ENCODE results near the gene NPS.

The NPS gene

DNA sequence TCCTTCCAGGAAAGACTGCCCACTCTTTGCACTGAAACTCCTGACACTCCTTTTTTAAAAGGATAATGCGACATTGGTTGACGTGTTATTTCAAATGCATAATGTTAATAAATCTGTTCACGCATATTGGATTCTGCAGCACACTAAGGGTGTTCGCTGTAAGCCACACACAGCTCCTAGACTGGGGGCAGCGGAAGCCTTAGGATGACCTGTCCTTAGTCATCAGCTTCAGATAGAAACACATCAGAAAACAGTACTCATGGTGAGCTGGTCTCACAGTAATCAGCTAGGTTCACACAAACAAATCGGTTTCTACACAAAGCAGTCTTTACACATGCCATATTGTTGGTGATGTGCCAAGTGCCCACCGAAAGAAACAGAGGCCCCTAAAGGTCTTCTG is 4.3 kb downstream of the NPS start:
- Histone ChIP-seq H3K4me3 (no peak overlapping the region), H3K27ac (no peak overlapping the region)

DNA sequence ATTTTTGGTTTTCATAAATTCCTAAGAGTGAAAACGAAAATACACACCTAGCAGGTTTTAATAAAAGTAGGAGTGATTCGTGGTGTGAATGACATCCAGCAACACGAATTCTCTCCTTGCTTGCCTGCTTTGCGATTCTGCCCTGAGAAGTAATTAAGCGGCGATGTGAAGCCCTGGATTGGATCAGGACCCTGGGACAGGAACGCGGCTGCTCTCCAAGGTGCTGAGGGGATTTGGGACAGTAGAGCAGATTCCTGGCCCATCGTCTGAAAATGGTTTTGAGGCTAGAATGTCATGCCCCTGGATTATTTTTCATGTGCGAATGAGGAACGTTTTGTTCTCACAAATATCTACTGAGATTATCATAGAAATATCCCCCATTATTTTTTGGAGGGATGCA is 7.8 kb downstream of the NPS start:
- Histone ChIP-seq H3K27ac (no peak overlapping the region), H3K4me3 (no peak overlapping the region)

DNA sequence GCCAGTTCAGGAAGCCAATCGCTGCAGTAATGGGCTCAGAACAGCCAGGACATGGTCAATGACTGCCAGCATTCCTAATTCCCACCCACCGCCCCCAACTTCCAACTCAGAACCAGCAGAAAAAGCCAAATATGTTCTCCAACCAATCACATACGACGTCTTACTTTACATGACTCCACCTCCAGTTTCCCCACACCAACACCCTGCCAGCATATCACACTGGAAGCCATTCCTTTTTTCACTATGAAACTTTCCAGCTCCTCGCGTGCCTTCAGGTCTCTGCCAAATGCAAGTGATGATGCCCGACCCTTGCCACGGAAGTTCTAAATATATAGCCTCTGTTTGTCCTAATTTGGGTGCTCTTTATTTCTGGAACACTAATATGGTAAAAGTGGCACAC is 12.5 kb downstream of the NPS start:
- Histone ChIP-seq H3K4me3 (no peak overlapping the region), H3K27ac (no peak overlapping the region)

DNA sequence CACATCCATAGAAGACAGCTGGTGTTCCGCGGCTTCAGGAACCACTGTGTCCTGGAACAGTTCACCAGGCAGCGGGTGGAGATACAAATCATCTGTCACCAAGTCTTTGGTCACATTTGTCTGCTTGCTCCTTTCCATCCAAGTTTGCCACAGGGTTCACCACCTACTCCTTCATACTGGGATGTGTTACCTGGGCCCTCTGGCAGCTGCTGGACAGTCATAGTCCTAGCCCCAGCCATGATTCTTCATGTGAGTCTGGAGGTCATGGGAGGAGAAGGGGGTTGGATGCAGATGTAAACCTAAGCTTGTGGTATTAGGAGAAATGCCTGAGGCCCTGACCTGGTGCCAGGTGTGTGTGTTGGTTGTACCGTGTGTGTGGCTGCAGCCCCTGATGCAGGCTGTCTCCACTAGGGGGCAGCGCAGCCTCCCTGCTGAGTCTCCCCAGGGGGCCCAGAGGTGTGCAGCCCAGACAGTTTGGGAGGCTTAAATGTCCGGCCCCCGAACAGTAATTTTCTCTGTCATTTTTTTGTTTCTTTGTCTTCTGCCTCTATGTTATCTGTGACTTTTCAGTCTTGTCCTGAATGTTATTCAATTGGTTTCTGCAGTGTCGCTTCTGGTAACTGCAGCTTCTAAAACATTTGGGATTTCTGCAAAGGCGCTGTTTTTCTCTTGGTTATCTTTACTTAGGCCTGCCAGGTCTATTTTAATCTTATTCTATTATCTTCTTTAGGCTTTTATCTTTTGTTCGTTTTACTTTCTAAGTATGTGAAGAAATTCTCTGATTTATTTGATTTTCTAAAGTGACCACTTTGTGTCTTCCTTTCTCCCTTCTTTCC is 14.8 kb downstream of the NPS start:
- H3K4me3 ChIP-seq: no peak overlapping the region

DNA sequence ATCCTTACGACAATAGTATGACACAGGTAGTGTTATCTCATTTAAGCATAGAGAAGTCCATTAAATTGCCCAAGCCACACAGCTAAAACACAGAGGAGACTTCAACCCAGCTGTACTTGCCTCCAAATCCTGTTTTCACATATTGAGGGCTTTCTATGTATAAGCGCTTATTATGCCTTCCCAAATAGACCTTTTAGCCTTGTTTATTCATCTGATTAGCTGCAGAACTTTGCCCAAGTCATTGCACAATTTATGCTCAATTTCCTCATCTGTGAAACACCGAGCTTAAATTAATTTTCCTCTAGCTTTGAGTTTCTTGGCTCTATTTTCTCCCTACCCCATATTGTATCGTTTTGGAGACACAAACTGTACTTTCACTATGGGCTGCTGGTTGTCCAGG is 15.5 kb downstream of the NPS start:
- no peak overlapping the region for H3K4me3 ChIP-seq
- H3K27ac ChIP-seq: no peak overlapping the region

More for the DNA sequence above, 14.8 kb downstream of the NPS start:
- H3K27ac ChIP-seq: no peak overlapping the region

DNA sequence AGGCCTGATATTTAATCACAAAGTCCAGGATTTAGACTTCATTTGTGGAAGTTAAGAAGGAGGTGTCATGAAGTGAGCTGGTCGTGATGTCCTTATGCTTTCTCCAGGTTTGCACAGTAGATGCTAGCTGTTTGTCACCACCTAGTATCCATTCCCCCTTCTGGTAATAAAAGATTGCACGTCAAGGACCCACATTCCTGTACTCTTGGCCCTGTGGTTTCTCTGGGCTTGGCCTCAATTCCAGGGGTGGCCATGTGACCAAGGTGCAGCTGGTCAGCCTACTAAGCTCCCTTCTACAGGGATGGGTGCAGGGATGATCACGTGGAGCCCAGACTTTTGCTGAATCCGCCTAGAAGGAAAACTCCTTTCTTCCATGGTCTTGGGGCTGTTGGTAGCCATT is 16.5 kb downstream of the NPS start:
- Histone ChIP-seq H3K4me3 (no peak overlapping the region), H3K27ac (no peak overlapping the region)

DNA sequence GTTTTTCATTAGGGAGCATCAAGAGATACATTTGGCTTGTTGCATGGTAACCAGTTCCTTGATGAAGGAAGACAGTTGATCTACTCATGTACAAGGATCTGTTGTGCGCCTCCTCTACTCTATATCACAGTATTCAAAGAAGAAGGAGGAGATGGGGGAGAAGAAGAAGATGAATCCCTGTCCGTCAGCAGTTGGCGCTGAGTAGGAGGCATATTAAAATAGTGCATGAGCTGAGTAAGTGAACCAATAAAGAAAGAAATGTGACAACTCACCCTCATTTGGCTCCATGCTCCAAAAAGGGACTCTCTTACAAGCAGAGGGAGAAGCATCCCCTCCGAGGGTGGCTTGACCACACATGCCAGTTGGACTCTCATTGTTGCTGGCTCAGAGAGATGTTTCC is 20.1 kb downstream of the NPS start:
- Histone ChIP-seq H3K27ac (no peak overlapping the region), H3K4me3 (no peak overlapping the region)

DNA sequence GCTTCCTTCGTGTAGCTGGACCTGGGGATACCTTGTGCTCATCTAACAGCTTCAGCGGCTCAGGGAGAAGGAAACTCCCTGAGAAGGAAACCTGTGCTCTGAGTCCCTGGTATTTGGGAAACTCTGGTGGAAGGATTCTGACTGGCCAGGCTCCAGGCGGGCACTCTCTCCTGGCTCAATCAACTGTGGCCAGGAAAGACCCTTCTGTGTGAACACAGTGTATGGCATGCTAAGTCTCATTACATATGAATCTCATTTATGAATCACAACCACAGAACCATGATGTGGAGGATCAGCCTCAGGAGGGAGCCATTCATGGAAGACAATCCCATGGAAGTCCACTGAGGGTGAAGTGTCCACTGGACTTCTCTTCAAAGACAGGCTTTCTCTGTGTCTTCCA is 20.9 kb downstream of the NPS start:
- H3K4me3 ChIP-seq: no peak overlapping the region
- H3K27ac ChIP-seq: no peak overlapping the region

DNA sequence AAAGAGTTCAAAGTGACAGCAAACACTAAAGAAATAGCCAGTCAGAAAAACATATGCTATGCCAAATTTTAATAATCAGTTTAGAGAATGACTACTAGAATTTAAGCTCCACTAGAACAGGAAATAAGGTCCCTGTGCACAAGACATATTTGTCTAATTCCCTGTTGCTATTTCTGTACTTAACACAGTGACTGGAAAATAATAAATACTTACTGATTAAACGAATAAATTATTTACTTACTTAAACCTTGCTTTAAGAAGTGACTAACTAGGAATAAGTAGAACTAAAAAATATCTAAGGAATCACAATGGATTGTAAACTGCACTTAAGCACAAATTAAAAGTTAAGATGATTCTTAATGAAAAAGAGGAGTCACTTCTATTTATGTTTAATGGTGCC is 22.3 kb downstream of the NPS start:
- no peak overlapping the region for H3K27ac ChIP-seq
- no peak overlapping the region for H3K4me3 ChIP-seq

DNA sequence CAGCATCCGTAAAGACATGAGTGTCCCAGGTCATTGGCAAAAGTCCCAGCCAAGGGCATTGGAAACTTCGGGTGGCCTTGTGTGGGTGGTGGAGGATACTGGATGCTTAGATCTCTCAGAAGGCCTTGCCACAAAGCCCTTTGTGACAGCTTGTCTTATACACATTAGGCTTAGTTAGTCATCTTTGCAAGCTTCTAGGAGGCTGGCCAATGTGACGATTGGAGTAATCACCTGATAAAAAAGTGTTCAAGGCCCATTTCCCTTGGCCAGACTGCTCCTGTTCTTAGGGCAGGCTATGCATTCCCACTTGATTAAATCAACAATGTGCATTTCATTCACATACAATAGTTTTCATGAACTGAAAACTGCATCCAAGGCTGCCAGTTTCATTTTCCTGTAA is 26.9 kb downstream of the NPS start:
- Histone ChIP-seq H3K27ac (no peak overlapping the region), H3K4me3 (no peak overlapping the region)

DNA sequence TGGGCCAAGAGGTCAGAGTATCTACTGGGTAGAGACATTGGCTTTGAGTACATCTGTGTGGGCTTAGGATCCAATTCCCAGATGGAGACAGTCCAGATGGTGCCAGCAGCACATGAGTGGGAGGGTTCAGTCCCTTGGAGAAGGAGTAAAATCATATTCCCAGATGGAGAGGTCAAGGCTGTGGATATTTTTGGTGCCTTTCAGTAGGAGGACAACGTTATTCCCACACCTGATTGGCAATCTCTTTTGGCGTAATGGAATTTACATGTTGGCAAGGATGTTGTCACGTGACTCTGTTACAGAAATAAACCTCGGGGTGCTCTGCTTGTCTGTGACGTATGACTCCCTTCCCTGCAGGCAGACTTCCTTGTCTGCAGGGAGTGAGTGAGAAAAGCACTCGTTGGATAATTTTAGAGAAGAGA is 27.6 kb downstream of the NPS start:
- Histone ChIP-seq H3K27ac (no peak overlapping the region), H3K4me3 (no peak overlapping the region)

DNA sequence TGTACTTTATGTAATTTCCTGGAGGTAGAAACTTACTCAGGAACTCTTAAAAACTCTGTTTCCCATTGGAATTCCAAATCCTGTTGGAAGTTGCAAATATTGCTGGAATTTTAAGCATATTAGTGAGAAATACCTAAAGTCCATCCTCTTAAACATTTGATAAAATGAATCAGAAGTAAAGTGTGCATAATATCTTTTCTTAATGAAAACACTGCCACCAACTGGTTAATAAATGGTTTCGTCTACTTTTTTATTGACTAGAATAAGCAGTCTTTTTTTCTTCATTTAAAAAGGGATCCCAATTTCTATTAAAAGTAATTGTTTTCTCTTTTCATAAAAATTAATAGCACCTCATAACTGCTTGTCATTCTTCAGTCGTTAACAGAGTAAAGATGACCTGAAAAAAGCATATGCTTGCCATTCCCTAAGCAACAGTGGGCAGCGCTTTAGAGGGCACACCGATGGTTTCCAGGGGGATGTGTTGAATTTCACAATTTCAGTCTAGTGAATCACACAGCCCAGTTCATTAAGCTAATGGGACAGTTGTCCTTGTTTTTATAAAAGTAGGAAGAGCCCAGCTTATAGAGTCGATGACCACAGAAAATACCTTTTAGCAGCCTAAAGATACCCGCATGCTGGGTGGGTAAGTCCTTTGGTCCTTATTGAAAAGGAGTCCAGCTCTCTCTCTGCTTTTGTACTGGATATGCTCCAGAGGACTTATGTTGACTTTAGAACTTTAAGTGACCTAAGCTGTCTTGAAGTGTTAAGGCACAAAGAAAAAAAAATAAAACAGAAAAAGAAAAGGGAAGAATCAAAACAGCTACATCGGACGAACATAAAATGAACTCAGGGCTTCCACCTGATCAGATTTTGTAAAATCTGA is 28.5 kb downstream of the NPS start:
- H3K4me3 ChIP-seq: no peak overlapping the region
- H3K27ac ChIP-seq: no peak overlapping the region

DNA sequence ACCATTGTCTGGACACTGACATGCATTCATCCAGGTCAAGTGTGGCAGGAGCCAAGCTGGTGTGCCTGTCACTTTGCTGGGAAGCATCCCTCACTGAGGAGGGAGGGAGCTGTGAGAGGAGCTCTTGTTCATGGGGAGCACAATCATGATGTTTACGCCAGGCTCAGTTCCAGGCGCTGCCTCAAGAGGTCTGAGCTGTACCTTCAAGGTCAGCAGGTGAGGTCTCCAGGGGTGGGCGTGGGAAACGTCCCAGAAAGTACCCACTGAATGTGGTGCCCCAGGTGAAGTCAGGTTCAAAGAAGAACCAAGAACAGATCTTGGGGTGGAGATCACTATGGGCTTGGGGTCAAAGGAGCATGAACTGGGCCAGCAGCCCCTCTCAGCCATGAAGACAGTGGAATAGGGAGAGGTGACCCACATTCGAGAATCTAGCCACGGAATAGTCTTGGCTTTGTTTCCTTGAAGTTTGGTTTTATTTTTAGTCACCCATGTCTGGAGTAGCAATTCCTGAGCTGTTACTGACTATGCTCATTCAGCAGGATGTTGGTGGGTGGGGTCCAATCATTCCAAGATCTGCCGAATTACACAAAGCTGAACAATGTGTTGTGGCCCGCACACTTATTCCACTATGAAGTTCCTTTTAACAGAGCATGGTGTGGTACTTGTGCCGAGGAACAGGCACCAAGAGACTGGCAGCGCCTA is 29.3 kb downstream of the NPS start:
- no peak overlapping the region for H3K27ac ChIP-seq
- no peak overlapping the region for H3K4me3 ChIP-seq

DNA sequence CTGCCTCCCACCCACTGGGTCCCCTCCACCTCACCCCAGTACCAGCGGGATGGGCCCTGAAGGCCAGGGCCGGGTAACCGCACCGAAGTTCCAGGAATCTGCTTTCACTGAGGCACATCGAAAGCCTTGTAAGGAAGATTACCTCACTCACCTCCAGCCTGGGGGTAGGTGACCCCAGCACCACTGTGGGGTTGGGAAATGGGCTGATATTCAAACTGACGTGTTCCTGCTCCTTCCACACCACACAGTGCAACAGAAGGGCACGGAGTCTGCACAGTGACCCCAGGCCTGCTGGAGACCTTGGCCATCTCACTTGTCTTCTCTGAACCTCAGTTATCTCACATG is 29.8 kb downstream of the NPS start:
- no peak overlapping the region for H3K4me3 ChIP-seq
- no peak overlapping the region for H3K27ac ChIP-seq

DNA sequence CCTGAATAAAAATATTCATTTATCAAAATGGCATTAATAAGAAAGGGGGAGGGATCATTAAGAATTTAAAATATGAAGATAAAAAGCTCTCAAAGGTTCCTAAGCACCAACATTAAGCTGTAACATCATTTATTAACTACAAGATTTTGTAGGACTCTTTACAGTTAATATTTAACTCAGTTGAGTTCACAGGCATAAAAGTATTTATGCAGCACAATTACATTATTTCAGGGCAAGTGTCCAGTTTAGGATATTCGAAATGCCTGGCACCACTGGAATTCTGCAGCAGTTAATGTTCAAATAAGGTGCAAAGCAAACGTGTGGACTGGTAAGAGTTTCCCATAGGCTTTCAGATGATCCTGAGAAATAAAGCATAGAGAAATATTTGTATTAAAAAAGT is 30.5 kb downstream of the NPS start:
- Histone ChIP-seq H3K4me3 (no peak overlapping the region), H3K27ac (no peak overlapping the region)

DNA sequence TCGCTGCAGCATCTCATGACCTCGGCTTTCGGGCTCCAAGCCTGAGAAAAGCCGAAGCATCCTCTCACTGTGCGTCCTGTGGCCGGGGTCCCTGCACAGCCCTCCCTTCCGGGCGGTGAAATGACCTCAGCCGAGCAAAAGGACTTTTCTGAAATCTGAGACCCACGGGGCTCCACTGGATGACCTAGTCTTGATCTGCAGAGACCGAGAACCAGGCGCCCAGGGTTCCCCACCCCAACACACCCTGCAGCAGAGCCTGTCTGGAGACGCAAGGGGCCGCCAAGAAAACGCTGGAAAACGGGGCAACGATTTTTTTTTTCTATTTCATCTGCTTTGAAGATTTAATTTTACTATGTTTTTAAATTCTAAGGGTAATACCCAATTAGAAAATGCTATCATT is 31.7 kb downstream of the NPS start:
- Histone ChIP-seq H3K4me3 (no peak overlapping the region), H3K27ac (no peak overlapping the region)

DNA sequence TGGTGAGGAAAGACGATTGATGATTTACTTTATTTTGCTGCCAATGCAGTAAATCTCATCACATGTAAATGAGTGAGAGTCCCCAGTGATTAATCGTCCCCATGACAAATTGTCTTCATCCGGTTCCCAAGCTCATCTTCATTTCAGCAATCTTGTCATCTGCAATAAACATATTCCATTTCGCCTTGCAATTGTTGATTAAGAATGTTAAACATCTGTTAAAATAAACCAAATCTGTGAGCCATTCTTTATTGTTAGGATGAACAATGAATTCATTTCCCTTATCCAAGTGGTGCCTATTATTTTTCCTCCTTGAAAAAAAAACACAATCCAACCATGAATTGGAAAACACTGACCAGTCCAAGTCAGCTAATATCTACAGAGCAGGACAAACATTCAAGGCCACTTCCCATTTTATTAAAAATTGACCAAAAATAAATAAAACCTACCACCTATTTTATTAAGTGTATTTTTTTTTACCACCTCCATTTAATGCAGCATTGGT is 36.5 kb downstream of the NPS start:
- no peak overlapping the region for H3K27ac ChIP-seq

DNA sequence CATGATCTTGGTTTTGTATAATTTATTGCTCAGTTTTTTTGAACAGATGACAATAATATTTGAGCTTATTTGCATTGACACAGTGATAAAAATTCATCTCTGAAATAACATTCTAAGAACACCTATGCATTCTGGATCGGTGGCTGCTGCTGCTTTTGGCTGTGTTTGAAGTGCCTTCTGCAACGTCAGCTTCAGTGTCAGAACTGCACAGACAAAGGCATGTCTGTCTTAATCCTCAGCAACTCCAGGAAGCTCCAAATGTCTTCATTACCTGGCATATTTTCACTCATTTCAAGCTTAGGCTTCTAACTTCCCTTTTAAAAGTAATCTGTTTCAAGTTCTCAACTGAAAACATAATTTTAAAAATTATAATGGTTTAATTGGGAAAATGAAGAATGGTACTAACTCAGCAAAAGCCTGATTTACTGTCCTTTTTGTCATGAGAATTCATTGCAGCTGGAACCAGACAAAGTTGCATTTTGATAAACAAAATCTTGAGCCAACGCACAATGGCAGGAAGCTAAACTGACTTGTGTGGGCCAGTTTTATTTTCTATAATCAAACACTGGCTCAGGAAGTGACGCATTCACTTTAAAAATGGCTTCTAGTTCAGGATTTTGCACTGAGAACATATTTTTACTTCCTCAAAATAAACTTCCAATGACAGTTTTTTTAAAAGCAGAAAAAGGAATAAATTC is 38.7 kb downstream of the NPS start:
- Histone ChIP-seq H3K27ac (no peak overlapping the region), H3K4me3 (no peak overlapping the region)

More for the DNA sequence above, 36.5 kb downstream of the NPS start:
- no peak overlapping the region for H3K4me3 ChIP-seq

DNA sequence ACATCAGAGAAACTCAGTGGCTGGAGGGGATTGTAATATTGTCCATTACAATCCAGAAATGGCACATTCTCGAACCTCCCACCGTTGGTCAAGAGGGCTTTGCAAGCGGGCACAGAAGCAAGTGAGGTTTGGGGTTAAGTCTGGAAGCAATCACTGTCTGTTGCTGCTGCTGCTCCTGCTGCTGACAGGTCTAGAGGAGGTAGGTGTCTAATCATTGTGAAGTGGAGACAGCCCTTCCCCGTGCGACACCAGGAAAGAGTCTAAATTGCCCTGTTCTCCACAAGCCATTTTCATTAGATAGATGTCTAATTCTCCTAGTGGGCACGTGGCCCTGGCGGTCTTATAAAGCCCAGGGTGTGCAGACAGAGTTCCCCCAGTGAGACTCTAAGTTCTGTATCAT is 43.5 kb downstream of the NPS start:
- Histone ChIP-seq H3K4me3 (no peak overlapping the region), H3K27ac (no peak overlapping the region)

DNA sequence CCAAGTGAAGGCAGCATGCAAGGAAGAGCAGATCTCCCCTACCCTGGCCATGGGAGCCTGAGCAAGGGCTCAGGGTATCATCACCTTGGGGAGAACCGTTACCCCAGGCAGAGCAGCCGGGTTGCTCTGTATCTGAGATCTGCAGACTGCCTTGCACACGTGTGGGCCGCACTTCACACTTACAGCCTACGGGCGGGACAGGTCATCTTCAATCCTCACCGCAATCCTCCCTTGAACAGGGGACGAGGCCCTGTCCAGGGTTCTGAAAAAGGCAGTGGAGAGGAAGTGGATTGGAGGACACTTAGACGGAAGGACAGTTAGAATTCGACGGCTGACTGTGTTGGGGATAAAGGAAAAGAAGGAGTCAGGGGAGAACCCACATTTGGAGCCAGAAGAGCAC is 51.4 kb downstream of the NPS start:
- no peak overlapping the region for H3K27ac ChIP-seq
- no peak overlapping the region for H3K4me3 ChIP-seq
